GM21737 (cell line): ENCODE data around the gene STAT5A.
"Not testable (repeated sequence)": the region's sequence is repeated elsewhere in the genome, so short reads cannot be mapped to it uniquely, and the experiment has no call there.

Experiments
- ATAC-seq: cut with Tn5 transposase; IDR thresholded peaks from one replicate; pipeline ENCODE4 v1.9.1; 2021; ENCODE audit warnings: mild to moderate bottlenecking, moderate library complexity; ENCODE audit not compliant: unreplicated experiment

STAT5A gene

GRCh38 chr17:42283241-42284023, 4.9 kb upstream of the STAT5A start:
- ATAC-seq: no peak

GRCh38 chr17:42284024-42284369, 4.3 kb upstream of the STAT5A start:
- no peak for ATAC-seq

GRCh38 chr17:42284566-42284965, 3.7 kb upstream of the STAT5A start:
- ATAC-seq: no peak

- no peak for ATAC-seq
These were observed 2.8 kb upstream of the STAT5A start for GRCh38 chr17:42285346-42286050.

GRCh38 chr17:42286411-42287221, 1.7 kb upstream of the STAT5A start:
- ATAC-seq: no peak

GRCh38 chr17:42287305-42287976, 857 bp upstream of the STAT5A start:
- no peak for ATAC-seq

- ATAC-seq: no peak
These were observed 709 bp downstream of the STAT5A start for GRCh38 chr17:42288803-42289610.

- no peak for ATAC-seq
These were observed 1.4 kb downstream of the STAT5A start for GRCh38 chr17:42289611-42290181.

GRCh38 chr17:42290577-42290976, 2.3 kb downstream of the STAT5A start:
- no peak for ATAC-seq

- no peak for ATAC-seq
These were observed 2.8 kb downstream of the STAT5A start for GRCh38 chr17:42291129-42291528.

- no peak for ATAC-seq
These were observed 6.4 kb downstream of the STAT5A start for GRCh38 chr17:42294469-42295398.

GRCh38 chr17:42296012-42296411, 7.7 kb downstream of the STAT5A start:
- no peak for ATAC-seq

- ATAC-seq: not testable (repeated sequence)
These were observed 9.5 kb downstream of the STAT5A start for GRCh38 chr17:42297775-42298174.

- not testable (repeated sequence) for ATAC-seq
These were observed 11.1 kb downstream of the STAT5A start for GRCh38 chr17:42299361-42299760.

GRCh38 chr17:42299913-42300312, 11.6 kb downstream of the STAT5A start:
- not testable (repeated sequence) for ATAC-seq

- no peak for ATAC-seq
These were observed 12.7 kb downstream of the STAT5A start for GRCh38 chr17:42301022-42301421.

GRCh38 chr17:42303694-42304093, 15.4 kb downstream of the STAT5A start:
- no peak for ATAC-seq

- no peak for ATAC-seq
These were observed 16.1 kb downstream of the STAT5A start for GRCh38 chr17:42304187-42305030.
